ENCODE data around the gene ATAD2B.

ATAD2B gene

GRCh38 chr2:23809150-23809549 lies 117.8 kb downstream of the ATAD2B start:
- no peaks in the 10 kb centered on the region for H3K27me3 ChIP-seq (ENCODE audit: insufficient read depth, low read length)
- no peak overlapping the region for H3K9ac ChIP-seq (ENCODE audit: low read length)
- H3K9me2 ChIP-seq (ENCODE audit: low read depth, low read length), result no peaks in the 10 kb centered on the region
- no peaks in the 10 kb centered on the region for H3K9me3 ChIP-seq (ENCODE audit: low read length)
- H2AFZ ChIP-seq (ENCODE audit: low read length), result no peak overlapping the region
- no peak for TF ChIP-seq CTCF (IDR thresholded peaks at IDR 0.05; ENCODE audit: low read length)
- TF ChIP-seq EZH2 (IDR thresholded peaks at IDR 0.05; ENCODE audit: borderline replicate concordance, low read length), result no peak
- H3K36me3 ChIP-seq (ENCODE audit: insufficient read depth, low read length), result peaks cover 31% of the 10 kb centered on the region; the same call in 1 of the 2 replicates
- H4K20me1 ChIP-seq (ENCODE audit: insufficient read depth, low read length), result no peaks in the 10 kb centered on the region
- H3K4me2 ChIP-seq (ENCODE audit: low read length), result no peak overlapping the region
- no peaks in the 10 kb centered on the region for H3F3A ChIP-seq (ENCODE audit: insufficient read depth, low read length)
- no peak overlapping the region for H3K4me3 ChIP-seq (ENCODE audit: low read depth, low read length, poor library complexity, severe bottlenecking)
- H3K4me1 ChIP-seq (ENCODE audit: insufficient read depth, low read length, severe bottlenecking), result no peaks in the 10 kb centered on the region
- H3K27ac ChIP-seq (ENCODE audit: low read depth, low read length, poor library complexity, severe bottlenecking), result no peak overlapping the region
- no peaks in the 10 kb centered on the region for H3K79me2 ChIP-seq (ENCODE audit: insufficient read depth, low read length)

- H3K9me2 ChIP-seq (ENCODE audit: low read depth, low read length), result no peaks in the 10 kb centered on the region
Measured at GRCh38 chr2:23806665-23807249, 120.2 kb downstream of the ATAD2B start.

GRCh38 chr2:23806201-23806600 lies 120.7 kb downstream of the ATAD2B start:
- Histone ChIP-seq H3K4me2 (ENCODE audit: low read length) (no peak overlapping the region), H3K9ac (ENCODE audit: low read length) (no peak overlapping the region), H3F3A (ENCODE audit: insufficient read depth, low read length) (no peaks in the 10 kb centered on the region), H3K4me3 (ENCODE audit: low read depth, low read length, poor library complexity, severe bottlenecking) (no peak overlapping the region), H3K27me3 (ENCODE audit: insufficient read depth, low read length) (no peaks in the 10 kb centered on the region), H3K9me2 (ENCODE audit: low read depth, low read length) (no peaks in the 10 kb centered on the region), H3K9me3 (ENCODE audit: low read length) (no peaks in the 10 kb centered on the region), H2AFZ (ENCODE audit: low read length) (no peak overlapping the region), H3K79me2 (ENCODE audit: insufficient read depth, low read length) (no peaks in the 10 kb centered on the region), H4K20me1 (ENCODE audit: insufficient read depth, low read length) (no peaks in the 10 kb centered on the region), H3K36me3 (ENCODE audit: insufficient read depth, low read length) (peaks cover 31% of the 10 kb centered on the region; the same call in 1 of the 2 replicates), H3K27ac (ENCODE audit: low read depth, low read length, poor library complexity, severe bottlenecking) (no peak overlapping the region), H3K4me1 (ENCODE audit: insufficient read depth, low read length, severe bottlenecking) (no peaks in the 10 kb centered on the region)
- no peak for TF ChIP-seq CTCF (IDR thresholded peaks at IDR 0.05; ENCODE audit: low read length)
- TF ChIP-seq EZH2 (IDR thresholded peaks at IDR 0.05; ENCODE audit: borderline replicate concordance, low read length), result no peak

More at GRCh38 chr2:23806665-23807249, 120.2 kb downstream of the ATAD2B start:
- no peak overlapping the region for H3K9ac ChIP-seq (ENCODE audit: low read length)
- H3K4me2 ChIP-seq (ENCODE audit: low read length), result no peak overlapping the region
- H3K4me1 ChIP-seq (ENCODE audit: insufficient read depth, low read length, severe bottlenecking), result no peaks in the 10 kb centered on the region
- H2AFZ ChIP-seq (ENCODE audit: low read length), result no peak overlapping the region
- H3K27me3 ChIP-seq (ENCODE audit: insufficient read depth, low read length), result no peaks in the 10 kb centered on the region
- no peak overlapping the region for H3K4me3 ChIP-seq (ENCODE audit: low read depth, low read length, poor library complexity, severe bottlenecking)
- TF ChIP-seq CTCF (IDR thresholded peaks at IDR 0.05; ENCODE audit: low read length) (no peak), EZH2 (IDR thresholded peaks at IDR 0.05; ENCODE audit: borderline replicate concordance, low read length) (no peak)
- no peaks in the 10 kb centered on the region for H3K9me3 ChIP-seq (ENCODE audit: low read length)
- no peaks in the 10 kb centered on the region for H4K20me1 ChIP-seq (ENCODE audit: insufficient read depth, low read length)
- no peaks in the 10 kb centered on the region for H3F3A ChIP-seq (ENCODE audit: insufficient read depth, low read length)
- H3K36me3 ChIP-seq (ENCODE audit: insufficient read depth, low read length), result peaks cover 31% of the 10 kb centered on the region; the same call in 1 of the 2 replicates
- no peak overlapping the region for H3K27ac ChIP-seq (ENCODE audit: low read depth, low read length, poor library complexity, severe bottlenecking)
- H3K79me2 ChIP-seq (ENCODE audit: insufficient read depth, low read length), result no peaks in the 10 kb centered on the region

Data from OCI-LY1 (cell line).